Epidermal melanocyte (primary cell): ENCODE data around the gene RASL11A.
"Not testable (repeated sequence)": the region's sequence is repeated elsewhere in the genome, so short reads cannot be mapped to it uniquely, and the experiment has no call there.

ENCODE experiments used
- DNase-seq: peaks from one replicate; pipeline ENCODE4 v3.0.0; 2011; ENCODE audit warnings: low spot score; ENCODE audit not compliant: insufficient read length

The RASL11A gene

DNA sequence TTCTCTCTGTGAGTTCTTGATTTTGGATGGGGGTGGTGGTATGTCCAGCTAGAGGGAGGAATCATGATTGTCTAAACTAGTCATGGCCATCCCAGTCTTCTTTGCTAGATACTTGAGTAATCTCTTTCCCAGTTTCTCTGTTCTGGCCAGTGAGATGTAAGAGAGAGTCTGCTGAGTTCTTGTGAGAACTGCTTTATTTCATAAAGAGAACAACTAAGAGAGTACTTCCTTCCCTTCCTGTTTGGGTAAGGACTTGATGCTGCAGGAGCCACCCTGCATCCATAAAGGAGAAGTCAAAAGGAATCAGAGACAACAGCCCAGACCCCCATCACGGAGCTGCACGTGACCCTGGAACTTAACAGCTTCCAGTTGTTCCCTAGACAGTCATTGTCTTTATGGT lies 3.0 kb upstream of the RASL11A start:
- DNase-seq: no peak

DNA sequence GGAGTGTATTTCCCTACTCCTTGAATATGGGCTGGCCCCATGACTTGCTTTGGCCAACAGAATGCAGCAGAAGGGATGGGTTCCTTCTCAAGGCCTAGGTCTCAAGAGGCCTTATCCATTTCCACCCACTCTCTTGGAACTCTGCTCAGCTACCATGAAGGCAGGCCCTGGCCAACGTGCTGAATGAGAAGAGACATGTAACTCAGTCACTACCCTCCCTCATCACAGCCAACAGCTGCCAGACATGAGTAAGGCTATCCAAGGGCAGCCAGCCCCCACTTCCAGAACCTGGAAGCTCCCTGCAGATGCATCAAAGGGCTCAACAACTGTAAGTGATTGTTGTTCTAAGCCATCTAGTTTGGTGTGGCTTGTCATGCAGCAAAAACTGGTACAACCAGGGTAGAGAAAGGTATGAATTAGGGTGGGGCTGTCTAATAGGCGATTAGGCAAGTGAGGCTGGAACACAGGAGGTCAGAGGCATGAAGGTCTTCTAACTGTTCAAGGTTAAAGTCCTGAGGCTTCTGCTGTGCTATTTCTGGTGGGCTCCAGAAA lies 1.4 kb upstream of the RASL11A start:
- DNase-seq: no peak

DNA sequence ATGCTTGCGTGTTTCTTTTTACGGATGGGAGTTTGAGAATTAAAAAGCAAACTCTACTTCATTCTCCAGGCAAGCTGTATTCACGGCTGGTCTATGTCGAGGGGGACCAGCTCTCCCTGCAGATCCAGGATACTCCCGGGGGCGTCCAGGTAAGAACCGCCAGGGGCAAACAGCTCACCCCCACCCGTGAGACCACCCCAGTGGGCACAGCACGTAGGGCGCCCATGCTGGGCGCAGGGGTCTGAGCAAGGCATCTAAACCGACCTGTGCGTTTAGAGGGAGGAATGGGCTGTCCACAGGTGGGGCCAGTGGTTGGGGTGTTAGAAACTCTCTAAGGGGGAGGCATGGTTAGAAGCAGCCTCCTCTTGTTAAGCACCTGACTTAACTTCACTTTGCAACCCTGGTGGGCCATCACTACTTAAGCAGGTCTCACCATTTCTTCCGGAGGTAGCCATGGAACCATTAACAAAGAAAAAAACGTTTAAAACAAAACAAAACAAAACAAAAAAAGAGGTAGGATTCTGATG lies 1.0 kb downstream of the RASL11A start:
- no peak for DNase-seq

DNA sequence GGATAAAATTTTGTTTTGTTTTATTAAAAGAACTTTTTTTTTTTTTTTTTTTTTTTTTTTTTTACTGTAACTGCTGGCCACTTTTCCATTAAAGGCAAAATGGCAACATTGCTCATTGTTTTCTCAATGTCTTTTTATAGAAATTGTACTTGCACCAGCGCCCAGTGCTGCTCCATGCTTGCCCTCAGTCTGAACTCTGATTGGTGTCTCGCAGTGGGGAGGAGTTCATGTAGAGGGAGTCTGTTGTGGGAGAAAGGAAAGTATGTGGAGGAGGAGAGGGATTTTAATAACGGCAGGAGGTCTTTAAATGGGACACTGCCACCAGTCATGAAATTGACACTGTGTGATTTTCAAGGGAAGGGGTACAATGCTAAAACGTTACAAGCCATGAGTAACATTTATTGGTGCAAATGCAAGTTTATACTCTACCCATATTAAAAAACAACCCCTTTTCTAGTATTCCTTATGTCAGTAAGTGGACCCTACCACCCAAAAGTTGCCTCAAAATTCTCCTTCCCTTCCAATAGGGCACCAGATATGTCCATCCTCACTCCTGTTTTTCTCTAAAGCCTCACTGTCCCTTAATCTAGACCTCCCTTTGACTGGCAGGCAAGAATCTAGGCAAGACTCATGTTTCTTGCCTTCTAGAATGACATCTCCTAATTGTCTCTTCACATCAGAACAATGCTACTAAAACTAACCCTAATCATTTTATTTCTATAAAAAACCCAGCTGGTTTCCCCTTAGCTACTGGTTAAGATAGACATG lies 3.2 kb downstream of the RASL11A start:
- no peak for DNase-seq

DNA sequence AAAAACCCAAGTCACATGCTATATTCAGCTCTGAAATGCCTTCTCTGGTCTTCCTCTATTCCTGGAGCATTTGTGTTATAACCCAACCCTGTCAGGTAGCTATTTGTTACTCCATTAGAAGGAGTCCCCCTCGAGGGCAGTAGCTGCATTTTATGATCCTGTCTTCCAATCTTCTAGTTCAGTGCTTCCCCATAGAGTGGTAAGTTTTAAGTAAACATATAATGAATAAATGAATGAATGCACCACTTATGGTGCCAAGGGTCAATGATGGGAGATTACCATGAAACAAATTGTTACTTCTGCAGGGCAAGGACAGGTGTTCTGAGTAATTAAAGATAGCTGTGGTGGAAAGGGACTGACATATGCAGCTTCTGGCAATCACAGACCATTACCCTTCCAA lies 4.0 kb downstream of the RASL11A start:
- no peak for DNase-seq

DNA sequence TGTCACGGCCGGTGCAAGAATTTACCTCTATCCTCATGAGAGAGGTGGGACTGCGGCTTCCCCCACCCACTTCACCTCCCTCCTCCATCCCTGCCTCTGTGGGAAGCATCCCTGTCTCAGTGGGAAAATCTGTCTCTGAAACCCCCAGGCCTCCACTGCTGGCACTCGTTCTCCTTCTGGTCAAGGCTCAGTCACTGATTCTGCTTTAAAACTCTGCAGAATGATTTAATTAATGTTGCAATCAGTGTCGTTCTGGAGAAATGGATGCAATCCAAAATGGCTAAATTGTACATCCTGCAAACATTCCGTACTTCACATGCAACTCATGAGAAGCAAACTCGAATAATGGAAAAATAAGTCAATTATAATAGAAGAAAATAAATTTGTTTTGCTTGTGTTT lies 5.6 kb downstream of the RASL11A start:
- DNase-seq: peak; percentile 16

DNA sequence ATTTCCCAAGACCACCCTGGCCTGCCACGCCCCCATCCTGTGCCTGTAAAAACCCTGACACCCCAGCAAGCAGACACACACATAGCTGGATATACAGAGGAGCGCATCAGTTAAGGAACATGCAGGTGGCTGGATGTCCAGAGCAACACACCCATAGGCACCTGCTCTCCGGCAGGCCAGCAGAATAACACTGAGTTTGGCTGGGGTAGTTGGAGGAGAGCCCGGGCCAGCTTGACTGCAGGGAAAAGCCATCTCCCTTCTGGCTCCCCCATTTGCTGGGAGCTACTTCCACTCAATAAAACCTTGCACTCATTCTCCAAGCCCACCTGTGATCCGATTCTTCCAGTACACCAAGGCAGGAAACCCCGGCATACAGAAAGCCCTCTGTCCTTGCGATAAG lies 8.9 kb downstream of the RASL11A start:
- DNase-seq: no peak

DNA sequence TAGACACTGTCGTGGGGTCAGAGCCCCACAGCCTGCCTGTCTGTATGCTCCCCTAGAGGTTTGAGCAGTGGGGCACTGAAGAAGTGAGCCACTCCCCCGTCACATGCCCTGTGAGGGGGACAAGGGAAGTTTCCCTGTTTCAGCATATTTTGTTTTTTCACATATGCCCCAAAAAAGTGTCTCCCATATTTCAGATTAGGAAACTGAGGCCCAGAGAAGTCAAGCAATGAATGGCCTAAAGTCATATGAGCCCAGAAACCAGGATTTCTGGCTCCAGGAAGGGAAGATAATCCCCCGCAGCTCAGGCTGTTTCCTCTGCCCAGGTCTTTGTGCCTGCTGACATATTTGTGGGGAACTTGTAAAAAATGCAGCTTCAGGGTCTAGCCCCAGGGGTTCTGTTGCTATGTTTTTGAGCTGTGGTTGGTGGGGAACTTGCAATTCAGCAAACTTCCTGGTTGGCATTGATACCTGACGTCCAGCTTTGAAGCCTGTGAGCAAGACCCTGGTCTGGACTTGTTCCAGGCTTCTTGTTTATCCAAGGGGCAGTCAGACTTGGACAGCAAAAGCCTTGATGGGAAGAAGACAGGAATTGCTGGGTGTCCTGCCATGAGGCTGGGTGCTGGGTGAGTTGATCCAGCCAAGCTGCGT lies 9.5 kb downstream of the RASL11A start:
- no peak for DNase-seq

DNA sequence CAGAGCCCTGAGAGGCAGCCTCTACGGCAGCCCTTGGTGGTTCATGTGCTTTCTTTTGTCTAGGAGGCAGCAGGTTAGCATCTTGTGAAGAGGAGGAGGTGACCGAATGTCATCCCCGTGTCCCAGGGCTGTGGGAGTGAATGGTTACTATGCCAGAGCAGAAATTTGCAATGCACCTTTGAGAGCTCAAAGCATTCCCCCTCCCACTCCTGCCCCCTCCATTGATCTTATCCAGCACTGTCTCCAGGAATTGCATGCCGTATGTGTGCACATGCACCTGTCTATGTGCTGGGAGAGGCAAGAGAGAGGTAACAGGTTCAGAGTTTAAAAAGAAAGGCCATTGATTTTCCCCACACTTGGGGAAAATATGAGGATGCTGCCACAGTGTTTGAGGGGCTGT lies 10.2 kb downstream of the RASL11A start:
- no peak for DNase-seq

DNA sequence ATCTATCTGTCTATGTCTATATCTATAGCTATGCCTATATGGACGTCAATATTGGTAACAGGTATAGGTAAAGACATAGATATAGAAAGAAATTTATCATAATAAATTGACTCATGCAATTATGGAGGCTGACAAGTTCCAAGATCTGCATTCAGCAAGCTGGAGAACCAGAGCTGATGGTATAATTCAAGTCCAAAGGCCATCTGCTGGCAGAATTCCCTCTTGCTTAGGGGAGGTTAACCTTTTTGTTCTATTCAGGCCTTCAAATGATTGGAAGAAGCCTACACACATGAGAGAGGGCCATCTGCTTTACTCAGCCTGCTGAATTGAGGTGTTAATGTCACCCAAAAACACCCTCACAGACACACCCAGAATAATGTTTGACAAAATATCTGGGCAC lies 10.8 kb downstream of the RASL11A start:
- DNase-seq: no peak

DNA sequence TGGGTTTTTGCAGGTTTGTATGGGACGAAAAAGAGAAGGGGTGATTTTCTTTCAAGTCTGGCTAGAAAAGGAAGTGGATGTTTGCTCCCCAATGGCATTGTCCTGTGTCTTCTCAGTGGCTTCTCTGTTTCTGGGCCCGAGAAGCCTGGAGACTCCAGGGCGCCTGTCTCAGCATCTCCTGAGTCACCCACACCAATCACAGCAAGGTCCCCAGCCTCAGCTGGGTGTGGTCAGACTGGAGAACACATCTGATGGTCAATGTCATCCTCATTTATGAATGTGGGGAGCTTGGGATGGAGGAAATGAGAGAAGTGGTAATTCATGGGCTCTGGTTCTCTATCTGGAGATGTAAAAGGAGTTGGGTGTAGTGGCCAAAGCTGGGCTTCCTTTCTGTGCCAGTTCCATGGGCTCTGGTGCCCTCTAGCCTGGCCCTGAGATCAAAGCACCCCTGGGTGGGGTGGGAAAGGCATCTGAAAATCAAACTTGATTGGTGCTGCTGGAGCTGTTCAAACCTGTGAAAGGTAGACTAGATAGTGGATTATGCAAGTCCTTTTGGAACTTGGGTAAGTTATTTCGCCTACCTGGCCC lies 13.4 kb downstream of the RASL11A start:
- DNase-seq: no peak

DNA sequence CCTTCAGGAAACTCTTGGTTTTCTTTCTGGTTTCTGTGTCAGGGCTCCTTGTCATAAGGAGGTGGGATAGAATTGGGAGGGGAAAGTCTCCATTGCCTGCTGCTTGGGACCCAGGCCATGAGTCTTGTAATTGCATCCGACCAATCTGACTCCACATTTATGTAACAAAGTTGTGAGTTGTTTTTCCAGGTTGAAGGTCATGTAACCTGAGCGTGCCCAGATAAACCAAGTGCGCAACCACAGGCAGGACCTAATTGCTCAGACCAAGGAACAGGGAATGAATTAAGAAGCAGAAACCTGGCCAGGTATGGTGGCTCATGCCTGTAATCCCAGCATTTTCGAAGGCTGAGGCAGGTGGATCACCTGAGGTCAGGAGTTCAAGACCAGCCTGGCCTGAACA lies 17.8 kb downstream of the RASL11A start:
- no peak for DNase-seq

DNA sequence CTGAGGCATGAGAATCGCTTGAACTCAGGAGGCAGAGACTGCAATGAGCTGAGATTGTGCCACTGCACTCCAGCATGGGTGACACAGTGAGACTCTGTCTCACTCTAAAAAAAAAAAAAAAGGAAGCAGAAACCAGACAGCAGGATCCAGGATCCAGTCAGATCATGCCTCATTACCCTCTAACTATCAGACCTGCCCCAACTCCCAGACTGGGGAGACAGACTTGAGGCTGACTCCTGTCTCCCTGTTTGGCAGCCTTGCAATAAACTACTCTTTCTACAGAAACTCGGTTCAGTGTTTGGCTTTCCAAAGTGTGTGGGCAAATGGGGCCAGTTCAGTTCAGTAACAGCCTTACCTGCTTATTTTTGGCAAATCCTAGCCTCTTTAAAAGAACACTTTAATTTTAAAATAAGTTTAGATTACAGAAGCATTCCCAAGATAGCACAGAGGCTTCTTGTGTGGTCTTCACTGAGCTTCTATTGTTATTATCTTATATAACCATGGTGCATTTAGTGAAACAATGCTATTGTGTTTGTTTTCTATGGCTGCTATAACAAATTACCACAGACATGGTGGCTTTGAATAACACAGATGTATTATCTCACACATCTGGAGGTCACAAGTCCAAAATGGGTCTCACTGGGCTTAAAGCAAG lies 18.5 kb downstream of the RASL11A start:
- DNase-seq: no peak

DNA sequence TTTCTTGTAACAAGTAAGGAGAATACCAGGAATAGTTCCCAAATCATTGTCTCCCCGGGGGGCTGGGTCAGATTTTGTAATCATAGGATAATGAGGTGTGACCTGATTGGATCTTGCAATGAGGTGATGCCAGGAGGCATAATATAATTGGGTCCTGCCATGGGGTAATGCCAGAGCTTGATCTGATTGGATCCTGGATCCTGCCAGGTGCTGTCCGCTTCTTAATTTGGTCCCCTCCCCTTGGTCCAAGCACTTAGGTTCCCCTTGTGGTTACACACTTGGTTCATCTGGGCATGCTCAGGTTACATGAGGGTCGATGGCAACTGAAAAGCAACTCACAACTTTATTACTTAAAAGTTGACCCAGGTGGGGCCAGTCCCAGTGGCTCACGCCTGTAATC lies 20.1 kb downstream of the RASL11A start:
- no peak for DNase-seq

DNA sequence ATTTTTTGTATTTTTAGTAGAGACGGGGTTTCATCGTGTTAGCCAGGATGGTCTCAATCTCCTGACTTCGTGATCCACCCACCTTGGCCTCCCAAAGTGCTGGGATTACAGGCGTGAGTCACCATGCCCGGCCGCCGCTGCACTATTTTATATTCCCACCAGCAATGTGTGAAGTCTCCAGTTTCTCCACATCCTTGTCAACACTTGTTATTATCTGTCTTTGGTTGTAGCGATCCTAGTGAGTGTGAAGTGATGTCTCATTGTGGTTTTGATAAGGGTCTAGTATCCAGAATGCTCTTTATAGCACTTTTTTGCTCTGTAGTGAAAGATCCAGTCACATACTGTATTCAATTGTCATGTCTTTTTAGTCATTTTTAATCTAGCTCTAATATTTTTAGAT lies 21.3 kb downstream of the RASL11A start:
- not testable (repeated sequence) for DNase-seq

DNA sequence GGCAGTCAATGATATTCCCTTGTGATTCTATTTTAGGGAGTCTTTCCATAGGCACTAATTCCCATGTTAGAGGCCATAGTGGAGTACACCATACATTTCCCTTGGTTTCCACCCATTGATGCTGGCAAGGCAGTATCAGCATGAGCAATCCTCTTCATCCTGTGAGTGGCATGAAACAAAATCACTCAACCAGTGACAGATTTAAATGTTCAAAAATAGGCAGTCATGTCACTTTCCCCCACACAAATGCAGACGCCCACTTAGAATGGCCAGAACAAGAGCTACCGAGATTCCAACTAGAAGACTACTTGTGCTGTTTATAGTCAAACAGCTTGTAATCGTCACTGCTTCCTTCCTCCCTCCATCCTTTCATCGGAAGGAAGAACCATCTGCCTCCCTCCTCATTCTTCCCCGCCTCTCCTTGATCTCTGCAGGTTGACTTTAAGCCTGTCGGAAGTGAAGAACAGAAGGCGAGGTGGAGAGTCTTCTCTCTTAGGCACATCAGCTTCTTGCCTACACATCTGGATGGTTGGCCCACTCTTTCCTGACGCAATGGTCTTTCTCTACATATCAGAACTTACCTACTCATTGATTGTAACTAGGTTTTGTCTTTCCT lies 22.6 kb downstream of the RASL11A start:
- DNase-seq: no peak

DNA sequence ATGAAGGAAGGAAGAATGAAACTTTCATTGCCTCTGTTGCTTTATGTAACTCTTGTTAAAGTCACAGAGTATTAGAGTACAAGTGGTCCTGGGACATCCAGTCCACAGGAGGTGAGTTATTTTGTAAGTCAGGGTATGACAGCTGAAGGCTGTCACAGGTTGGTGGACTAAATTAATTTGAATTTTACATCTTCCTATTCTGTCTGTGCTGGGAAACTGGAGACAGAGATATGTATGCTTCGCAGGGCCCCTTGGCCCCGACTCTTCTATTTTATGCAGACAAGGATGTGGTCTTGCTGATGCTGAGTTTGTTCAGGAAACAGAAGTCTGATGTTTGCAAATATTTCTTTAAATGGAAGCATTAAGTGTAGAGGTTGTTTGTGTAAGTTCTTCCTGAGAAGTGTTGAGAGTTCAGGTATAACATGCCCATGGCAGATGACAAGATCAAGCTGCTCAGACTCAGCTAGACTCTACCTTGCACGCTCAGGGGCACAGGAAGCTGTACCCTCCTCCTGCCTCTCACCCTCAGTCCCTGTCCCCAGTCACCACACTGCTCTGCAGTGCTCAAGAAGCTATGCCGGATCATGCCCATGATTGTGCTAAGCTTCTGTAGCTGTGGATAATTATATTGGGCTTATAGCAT lies 23.4 kb downstream of the RASL11A start:
- DNase-seq: no peak

DNA sequence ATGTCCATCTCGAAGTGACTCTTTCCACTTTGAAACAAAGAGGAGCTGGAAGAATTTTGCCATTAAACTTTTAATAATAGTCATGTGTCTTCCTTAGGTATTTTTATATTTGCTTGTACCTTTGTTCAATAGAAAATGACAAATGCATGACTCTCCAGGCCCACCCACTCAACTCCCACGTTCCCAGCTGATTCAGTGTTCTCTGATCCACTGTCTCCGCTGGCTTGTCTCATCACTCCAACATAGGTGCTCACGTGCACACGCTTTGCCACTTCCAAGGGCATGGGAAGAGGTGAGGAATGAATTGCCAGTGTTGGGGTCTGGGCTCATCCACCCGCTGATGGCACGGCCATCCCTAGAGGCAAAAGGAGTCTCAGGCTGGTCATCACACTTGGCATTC lies 24.5 kb downstream of the RASL11A start:
- DNase-seq: no peak

DNA sequence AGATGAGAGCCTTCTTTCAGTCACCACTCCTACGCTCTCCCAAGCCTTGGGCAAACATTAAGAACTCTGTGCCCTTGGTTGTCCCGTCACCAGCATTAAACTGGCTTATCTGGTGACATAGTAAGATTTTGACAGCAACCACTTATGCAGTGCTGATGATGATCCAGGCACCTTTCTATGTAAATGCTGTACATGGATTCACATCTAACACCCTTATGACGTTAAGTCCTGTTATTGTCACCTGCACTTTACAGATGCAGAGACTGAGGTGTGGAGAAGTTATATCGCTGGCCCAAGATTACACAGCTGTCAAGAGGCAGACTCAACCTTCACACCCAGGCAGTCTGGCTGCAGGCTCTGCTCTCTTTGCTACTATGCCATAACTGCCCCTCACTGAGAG lies 25.0 kb downstream of the RASL11A start:
- DNase-seq: no peak

DNA sequence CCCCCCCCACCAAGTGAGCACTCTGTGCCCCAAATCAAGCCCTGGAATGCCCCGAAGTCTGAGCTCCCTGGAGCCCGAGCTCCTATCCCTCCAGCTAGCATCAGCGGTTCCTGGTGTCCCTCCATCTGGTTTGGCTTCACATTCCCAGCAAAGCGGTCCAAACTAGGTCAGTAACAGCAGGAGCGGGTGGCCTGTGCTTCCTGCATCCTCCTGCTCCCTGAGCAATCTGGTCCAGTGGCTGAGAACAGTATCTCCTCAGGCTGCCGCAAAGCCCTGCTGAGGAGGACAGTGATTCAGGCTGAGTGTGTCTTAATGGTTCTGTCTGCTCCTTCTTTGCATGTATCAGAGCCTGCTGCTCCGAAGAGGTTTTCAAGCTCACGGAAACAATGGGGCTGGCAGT lies 25.9 kb downstream of the RASL11A start:
- DNase-seq: no peak

DNA sequence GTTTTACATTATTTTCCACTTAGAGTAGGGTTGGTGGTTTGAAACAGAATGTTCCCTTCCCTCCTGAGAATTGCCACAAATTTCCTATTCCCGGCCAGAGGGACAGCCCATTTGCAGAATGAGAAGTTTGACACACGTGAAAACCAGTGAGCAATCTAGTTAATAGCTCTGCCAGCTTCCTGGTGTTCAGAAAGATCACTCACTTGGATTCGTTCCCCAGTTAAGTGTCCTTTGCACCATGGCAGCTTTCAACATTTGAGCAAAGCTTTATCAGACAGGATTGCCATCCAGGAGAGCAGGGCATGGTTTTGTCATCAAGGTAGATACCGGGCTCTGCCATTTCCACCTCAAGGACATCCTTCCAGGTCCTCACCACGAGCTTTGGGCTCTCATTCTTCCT lies 28.2 kb downstream of the RASL11A start:
- no peak for DNase-seq
